Measurements from ENCODE around the gene SLC4A8. TPM values are rescaled to one million over a fixed set of nuclear protein-coding genes. Genes with fewer than 3 reads are reported as not detected.

The SLC4A8 gene
- total RNA-seq, 1 experiment from 2014 or later: 1.4 TPM

- H3K79me2 ChIP-seq (ENCODE audit: insufficient read depth, low read length): no peaks in the 10 kb centered on the region
- ChIA-PET POLR2A (no interaction called here), CTCF (interaction anchor here (4.4 kb wide), 1 partner anchor 7 kb away, joined by 29 read pairs; no protein-coding TSS in a partner anchor), RAD21 (ENCODE audit: low non-redundant PET in 1 of 2, low total read pairs in 2 of 2, uncharacterized antibody in 2 of 2, unreplicated experiment in 2 of 2) (no interaction called here)
- H3K9me2 ChIP-seq (ENCODE audit: insufficient read depth): no peaks in the 10 kb centered on the region
- no peaks in the 10 kb centered on the region for H4K20me1 ChIP-seq (ENCODE audit: insufficient read depth)
- no peak overlapping the region for H3K4me2 ChIP-seq (ENCODE audit: low read length)
- no peak for DNase-seq (ENCODE audit: low read depth, low spot score)
- H3K4me1 ChIP-seq (ENCODE audit: control insufficient read depth in 1 of 2, insufficient read depth in 2 of 2, low read length in 2 of 2): no peaks in the 10 kb centered on the region
- H3K27ac ChIP-seq (ENCODE audit: low read depth, low read length): no peak overlapping the region
- H3K9me3 ChIP-seq (ENCODE audit: control insufficient read depth in 1 of 2, insufficient read depth in 1 of 2, low read depth in 1 of 2, low read length in 2 of 2): no peaks in the 10 kb centered on the region
- no peak overlapping the region for H3K4me3 ChIP-seq (replicated peaks in 1 of 2; ENCODE audit: low read depth in 1 of 2, low read length in 2 of 2)
- no peak overlapping the region for H3K9ac ChIP-seq (ENCODE audit: low read length)
- H3K27me3 ChIP-seq (ENCODE audit: insufficient read depth, low read length): no peaks in the 10 kb centered on the region
- intact Hi-C loops (cut with micrococcal nuclease): no loop called here
- TF ChIP-seq, protein P1, sequence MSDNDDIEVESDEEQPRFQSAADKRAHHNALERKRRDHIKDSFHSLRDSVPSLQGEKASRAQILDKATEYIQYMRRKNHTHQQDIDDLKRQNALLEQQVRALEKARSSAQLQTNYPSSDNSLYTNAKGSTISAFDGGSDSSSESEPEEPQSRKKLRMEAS (IDR thresholded peaks at IDR 0.05): no peak
- TF ChIP-seq CBX3 (IDR thresholded peaks at IDR 0.05; ENCODE audit: low read depth) (no peak), SIN3A (IDR thresholded peaks at IDR 0.05; ENCODE audit: low read depth) (no peak), REST (IDR thresholded peaks at IDR 0.05; ENCODE audit: low read depth) (no peak), POLR2AphosphoS5 (IDR thresholded peaks at IDR 0.05; ENCODE audit: low read depth, low read length) (no peak), EGR1 (IDR thresholded peaks at IDR 0.05; ENCODE audit: low read depth) (no peak), SRF (IDR thresholded peaks at IDR 0.05; ENCODE audit: low read depth) (no peak)
- no peak overlapping the region for H2AFZ ChIP-seq (ENCODE audit: low read depth, low read length, poor library complexity, severe bottlenecking)
- BruUV-seq (replicated peaks): no TSS peak
- H3K36me3 ChIP-seq (ENCODE audit: control insufficient read depth in 1 of 2, insufficient read depth in 2 of 2, low read length in 2 of 2): no peaks in the 10 kb centered on the region
- no peak for ATAC-seq
Measured at GRCh38 chr12:51524386-51524901, 99.8 kb downstream of the SLC4A8 start.

Measured in HCT116 (cell line).